Neural cell (in vitro differentiated cells): ENCODE data around the gene HUS1. TPM values are rescaled to one million over a fixed set of nuclear protein-coding genes. Genes with fewer than 3 reads are reported as not detected.

ENCODE experiments used
- H2AFZ ChIP-seq: fragments of 200-600, 300-800 bp; sonication (generic), shearing (Covaris generic); 2 replicates; pipeline ENCODE4 v1.6.0; 2014; ENCODE audit warnings: low read depth, mild to moderate bottlenecking, antibody characterized with exemption, low read length, moderate library complexity
- H3F3A ChIP-seq: fragments of 200-600 bp; shearing (Covaris generic); 2 replicates; pipeline ENCODE4 v1.6.1; 2016; ENCODE audit warnings: mild to moderate bottlenecking, moderate library complexity, mixed read lengths, antibody characterized with exemption, low read length; ENCODE audit not compliant: insufficient read depth, poor library complexity, severe bottlenecking
- H3K27ac ChIP-seq: fragments of 200-600, 300-800 bp; sonication (generic), shearing (Covaris generic); 2 replicates; pipeline ENCODE4 v1.5.1; 2014; ENCODE audit warnings: mild to moderate bottlenecking, low read length, moderate library complexity
- H3K27me3 ChIP-seq: fragments of 300-800, 200-600 bp; sonication (generic), shearing (Covaris generic); 2 replicates; pipeline ENCODE4 v1.6.0; 2014; ENCODE audit warnings: mild to moderate bottlenecking, low read depth, low read length, moderate library complexity; ENCODE audit not compliant: insufficient read depth
- H3K36me3 ChIP-seq: fragments of 300-800, 200-600 bp; sonication (generic), shearing (Covaris generic); 2 replicates; pipeline ENCODE4 v1.5.1; 2014; ENCODE audit warnings: mild to moderate bottlenecking, antibody characterized with exemption, low read length, moderate library complexity; ENCODE audit not compliant: insufficient read depth
- H3K4me2 ChIP-seq: fragments of 300-800, 200-600 bp; sonication (generic), shearing (Covaris generic); 2 replicates; pipeline ENCODE4 v1.6.0; 2014; ENCODE audit warnings: mild to moderate bottlenecking, low read length
- H3K4me3 ChIP-seq: fragments of 300-800, 200-600 bp; sonication (generic), shearing (Covaris generic); 2 replicates; pipeline ENCODE4 v1.5.1; 2014; ENCODE audit warnings: mild to moderate bottlenecking, low read length, moderate library complexity
- H3K79me2 ChIP-seq: fragments of 200-600 bp; shearing (Covaris generic); replicated peaks from 2 replicates; pipeline ENCODE4 v1.6.0; 2014; ENCODE audit warnings: mild to moderate bottlenecking, low read length, moderate library complexity; ENCODE audit not compliant: insufficient read depth
- H3K9ac ChIP-seq: fragments of 300-800, 200-600 bp; sonication (generic), shearing (Covaris generic); 2 replicates; pipeline ENCODE4 v1.6.1; 2016; ENCODE audit warnings: mild to moderate bottlenecking, low read length, mixed read lengths
- H3K9me2 ChIP-seq: fragments of 200-600 bp; shearing (Covaris generic); 2 replicates; pipeline ENCODE4 v1.6.1; 2016; ENCODE audit warnings: mild to moderate bottlenecking, low read length, mixed read lengths; ENCODE audit not compliant: insufficient read depth
- H3K9me3 ChIP-seq: fragments of 200-600, 300-800 bp; sonication (generic), shearing (Covaris generic); 2 replicates; pipeline ENCODE4 v1.6.1; 2016; ENCODE audit warnings: mild to moderate bottlenecking, mixed run types, low read length, moderate library complexity, mixed read lengths
- H4K20me1 ChIP-seq: fragments of 200-600 bp; shearing (Covaris generic); 2 replicates; pipeline ENCODE4 v1.6.1; 2016; ENCODE audit warnings: mild to moderate bottlenecking, mixed run types; ENCODE audit not compliant: insufficient read depth
- EP300 ChIP-seq: fragments of 450-650 bp; conservative IDR thresholded peaks from 2 replicates; pipeline ENCODE4 v1.6.1; 2014; ENCODE audit warnings: antibody characterized with exemption, mild to moderate bottlenecking, moderate library complexity; ENCODE audit not compliant: poor library complexity, severe bottlenecking
- EZH2 ChIP-seq: fragments of 200-600, 300-800 bp; shearing (Covaris generic), sonication (generic); IDR thresholded peaks from 2 replicates; pipeline ENCODE4 v1.6.1; 2014; ENCODE audit warnings: antibody characterized with exemption, low read length, borderline replicate concordance, mild to moderate bottlenecking; ENCODE audit not compliant: insufficient read depth, poor library complexity, severe bottlenecking
- MXI1 ChIP-seq: fragments of 450-650 bp; conservative IDR thresholded peaks from 2 replicates; pipeline ENCODE4 v1.6.1; 2014; ENCODE audit warnings: antibody characterized with exemption, mild to moderate bottlenecking; ENCODE audit not compliant: poor library complexity, severe bottlenecking
- POLR2AphosphoS5 ChIP-seq: IDR thresholded peaks from 2 replicates; pipeline ENCODE4 v1.6.1; 2012
- RAD21 ChIP-seq: fragments of 450-650 bp; conservative IDR thresholded peaks from 2 replicates; pipeline ENCODE4 v1.6.1; 2014; ENCODE audit warnings: antibody characterized with exemption, mild to moderate bottlenecking, moderate library complexity
- REST ChIP-seq: IDR thresholded peaks from 2 replicates; pipeline ENCODE4 v1.6.1; 2012; ENCODE audit warnings: borderline replicate concordance
- SMC3 ChIP-seq: fragments of 450-650 bp; conservative IDR thresholded peaks from 2 replicates; pipeline ENCODE4 v1.6.1; 2014; ENCODE audit warnings: antibody characterized with exemption, mild to moderate bottlenecking, moderate library complexity; ENCODE audit not compliant: poor library complexity
- TAF1 ChIP-seq: IDR thresholded peaks from 2 replicates; pipeline ENCODE4 v1.6.1; 2012; ENCODE audit warnings: low read depth
- polyA plus RNA-seq: library from polyadenylated mRNA; depleted of rRNA; stranded (reverse); fragments of >200 nt; gene quantifications from 2 replicates; pipeline ENCODE4 v1.2.3, GENCODE V29; 2014
- TF ChIP-seq, protein P1 (sequence below): fragments of 450-650 bp; IDR thresholded peaks from 2 replicates; pipeline ENCODE4 v1.5.1; 2014; ENCODE audit warnings: antibody characterized with exemption, mild to moderate bottlenecking, moderate library complexity; ENCODE audit not compliant: poor library complexity, severe bottlenecking

HUS1 gene
- polyA plus RNA-seq, 1 donor from 2014 or later = 17.4 TPM

GRCh38 chr7:47957156-47957555 lies 22.3 kb downstream of the HUS1 start:
- Histone ChIP-seq H3K36me3 (peaks cover 13% of the 10 kb centered on the region), H4K20me1 (no peaks in the 10 kb centered on the region), H3K9me3 (peaks cover 5% of the 10 kb centered on the region), H3K27ac (no peak overlapping the region), H3K9me2 (no peaks in the 10 kb centered on the region), H3K4me3 (no peak overlapping the region), H3K4me2 (no peak overlapping the region), H2AFZ (no peak overlapping the region), H3K9ac (no peak overlapping the region), H3K27me3 (no peaks in the 10 kb centered on the region), H3K79me2 (no peaks in the 10 kb centered on the region), H3F3A (no peaks in the 10 kb centered on the region)
- TF ChIP-seq RAD21 (no peak), SMC3 (no peak), TAF1 (no peak), EP300 (no peak), MXI1 (no peak), POLR2AphosphoS5 (no peak), REST (no peak), EZH2 (no peak)
- TF ChIP-seq, protein P1, sequence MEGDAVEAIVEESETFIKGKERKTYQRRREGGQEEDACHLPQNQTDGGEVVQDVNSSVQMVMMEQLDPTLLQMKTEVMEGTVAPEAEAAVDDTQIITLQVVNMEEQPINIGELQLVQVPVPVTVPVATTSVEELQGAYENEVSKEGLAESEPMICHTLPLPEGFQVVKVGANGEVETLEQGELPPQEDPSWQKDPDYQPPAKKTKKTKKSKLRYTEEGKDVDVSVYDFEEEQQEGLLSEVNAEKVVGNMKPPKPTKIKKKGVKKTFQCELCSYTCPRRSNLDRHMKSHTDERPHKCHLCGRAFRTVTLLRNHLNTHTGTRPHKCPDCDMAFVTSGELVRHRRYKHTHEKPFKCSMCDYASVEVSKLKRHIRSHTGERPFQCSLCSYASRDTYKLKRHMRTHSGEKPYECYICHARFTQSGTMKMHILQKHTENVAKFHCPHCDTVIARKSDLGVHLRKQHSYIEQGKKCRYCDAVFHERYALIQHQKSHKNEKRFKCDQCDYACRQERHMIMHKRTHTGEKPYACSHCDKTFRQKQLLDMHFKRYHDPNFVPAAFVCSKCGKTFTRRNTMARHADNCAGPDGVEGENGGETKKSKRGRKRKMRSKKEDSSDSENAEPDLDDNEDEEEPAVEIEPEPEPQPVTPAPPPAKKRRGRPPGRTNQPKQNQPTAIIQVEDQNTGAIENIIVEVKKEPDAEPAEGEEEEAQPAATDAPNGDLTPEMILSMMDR = no peak

DNA sequence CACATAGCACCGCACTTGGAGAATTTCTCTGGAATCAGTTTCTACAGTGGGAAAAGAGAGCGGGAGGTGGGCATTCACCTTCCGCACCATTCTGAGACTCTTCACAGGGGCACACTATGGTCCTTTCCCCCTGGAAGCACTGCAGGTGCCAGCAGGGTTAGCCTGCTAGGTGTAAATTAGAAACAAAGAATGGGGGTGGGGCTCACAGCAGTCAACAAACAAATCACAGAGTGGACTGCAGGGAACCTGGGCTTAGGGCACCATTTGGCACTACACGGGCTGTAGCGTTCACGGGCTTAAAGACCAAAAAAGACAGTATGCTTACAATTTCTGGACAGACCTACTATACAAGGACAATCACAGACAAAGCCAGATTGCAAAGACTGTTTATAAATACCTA lies 23.2 kb downstream of the HUS1 start:
- H4K20me1 ChIP-seq = no peaks in the 10 kb centered on the region
- no peak overlapping the region for H3K4me2 ChIP-seq
- H3K9me3 ChIP-seq = peaks cover 5% of the 10 kb centered on the region
- H3K9ac ChIP-seq = no peak overlapping the region
- no peaks in the 10 kb centered on the region for H3K27me3 ChIP-seq
- no peaks in the 10 kb centered on the region for H3K9me2 ChIP-seq
- H3K27ac ChIP-seq = no peak overlapping the region
- H2AFZ ChIP-seq = no peak overlapping the region
- no peaks in the 10 kb centered on the region for H3K79me2 ChIP-seq
- peaks cover 13% of the 10 kb centered on the region for H3K36me3 ChIP-seq
- H3K4me3 ChIP-seq = no peak overlapping the region
- H3F3A ChIP-seq = no peaks in the 10 kb centered on the region
- no peak for TF ChIP-seq POLR2AphosphoS5
- no peak for TF ChIP-seq TAF1
- TF ChIP-seq MXI1 = no peak
- no peak for TF ChIP-seq EP300
- TF ChIP-seq REST = no peak
- TF ChIP-seq EZH2 = no peak
- TF ChIP-seq, protein P1 = no peak
- no peak for TF ChIP-seq RAD21
- no peak for TF ChIP-seq SMC3
